ENCODE data around the gene SLC44A4.

SLC44A4 gene

DNA sequence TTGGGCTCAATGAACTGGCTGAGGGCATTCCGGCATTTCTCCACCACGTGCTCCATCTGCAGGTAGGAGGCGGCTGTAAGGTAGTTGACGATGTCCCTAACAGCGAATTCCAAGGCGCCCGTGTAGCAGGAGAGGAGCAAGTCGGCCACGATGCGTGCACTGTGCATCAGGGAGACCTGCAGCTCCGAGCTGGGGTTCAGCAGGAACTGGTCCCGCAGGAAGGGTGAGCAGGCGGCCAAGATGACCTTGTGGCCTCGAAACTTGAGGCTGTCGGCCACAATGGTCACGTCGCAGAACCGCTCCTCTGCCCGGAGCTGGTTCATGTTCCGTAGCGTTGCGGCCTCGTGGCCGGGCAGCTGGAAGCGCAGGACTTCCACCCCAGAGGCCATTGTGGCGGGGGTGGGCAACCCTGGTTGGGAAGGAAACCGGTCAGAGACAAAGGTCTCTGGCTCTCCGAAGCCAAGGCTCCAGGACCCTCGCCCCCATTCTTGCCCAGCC, 22.2 kb upstream of the SLC44A4 start:
- no peak for DNase-seq

DNA sequence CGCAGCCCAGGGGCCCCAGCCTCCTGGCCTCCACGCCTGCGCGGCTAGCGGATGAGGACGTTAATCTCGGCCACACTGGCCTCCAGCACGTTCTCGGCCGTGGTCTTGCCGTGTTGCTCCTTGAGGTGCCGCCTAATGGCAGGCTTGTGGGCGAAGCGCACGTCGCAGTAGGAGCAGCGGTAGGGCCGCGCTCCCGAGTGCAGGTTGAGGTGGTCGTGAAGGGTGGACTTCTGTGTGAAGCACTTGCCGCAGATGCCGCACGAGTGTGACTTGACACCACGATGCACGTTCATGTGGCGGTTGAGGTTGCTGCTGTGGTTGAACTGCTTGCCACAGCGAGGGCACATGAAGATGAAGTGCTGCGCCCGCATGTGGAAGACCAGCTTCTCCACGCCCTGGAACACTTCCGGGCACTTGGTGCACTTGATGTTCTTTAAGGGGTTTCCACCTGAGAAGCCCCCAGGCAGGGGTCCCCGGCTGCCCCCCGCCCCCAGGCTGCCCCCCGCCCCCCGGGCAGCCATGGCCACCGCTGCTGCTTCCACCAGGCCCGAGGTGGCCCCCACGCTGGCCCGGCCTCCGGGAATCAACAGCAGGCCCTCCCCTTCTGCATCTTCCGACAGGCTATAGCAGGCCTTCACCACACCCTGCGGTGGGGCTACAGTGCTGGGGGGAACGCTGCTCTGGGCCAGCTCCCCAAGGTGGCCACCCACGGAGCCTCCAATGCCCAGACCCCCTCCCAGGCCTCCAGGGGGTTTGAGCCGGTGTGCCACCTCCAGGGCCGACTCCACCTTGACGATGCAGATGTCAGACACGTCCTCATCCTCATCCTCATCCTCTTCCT, 21.3 kb upstream of the SLC44A4 start:
- no peak for DNase-seq

DNA sequence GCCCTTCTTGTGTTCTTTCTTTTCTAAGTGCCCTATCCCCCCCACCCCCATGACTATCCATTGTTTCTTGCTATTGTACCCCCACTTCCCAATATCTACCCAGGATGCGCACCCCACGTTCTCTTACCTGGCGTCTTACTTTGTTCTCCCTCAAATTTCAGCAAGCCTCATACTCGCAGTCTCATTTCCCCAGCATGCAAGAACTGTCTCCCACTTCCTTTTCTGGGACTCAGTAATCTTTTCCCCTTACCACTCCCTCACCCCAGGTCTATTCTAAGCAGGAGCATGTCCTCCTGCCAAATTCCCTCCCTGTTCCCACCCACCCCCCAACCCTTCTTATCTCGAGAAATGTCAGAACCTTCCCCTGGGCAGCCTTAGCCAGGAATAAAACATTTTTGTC, 20.4 kb upstream of the SLC44A4 start:
- no peak for DNase-seq

DNA sequence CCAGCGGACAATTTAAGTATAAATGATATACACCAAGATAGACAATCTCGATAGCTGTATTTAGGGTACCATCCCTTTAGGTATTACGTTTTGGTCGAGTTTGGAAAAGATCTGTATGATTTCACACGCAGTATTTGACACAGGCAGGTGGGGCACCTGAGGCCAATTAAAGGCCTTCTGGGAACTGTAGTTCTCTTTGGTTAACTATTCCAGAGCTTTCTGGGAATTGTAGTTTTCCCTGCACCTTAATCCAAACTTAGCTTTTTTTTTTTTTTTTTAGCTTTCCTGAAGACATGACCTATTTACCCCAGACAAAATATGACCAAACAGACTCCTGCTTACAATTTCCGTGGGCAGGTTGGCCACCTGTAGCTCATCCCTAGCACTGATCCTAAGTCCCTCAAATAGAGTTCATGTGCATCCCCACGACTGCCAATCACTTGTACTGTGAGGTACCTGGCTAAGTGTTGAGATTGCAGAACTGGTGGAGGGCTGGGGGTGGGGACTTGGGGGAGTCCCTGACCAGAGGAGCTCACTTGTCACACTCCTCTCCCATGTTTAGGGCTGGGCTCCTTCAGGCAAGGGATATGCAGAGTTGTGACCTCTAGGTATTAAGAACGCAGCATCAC, 19.7 kb upstream of the SLC44A4 start:
- peak; percentile 64 for DNase-seq

DNA sequence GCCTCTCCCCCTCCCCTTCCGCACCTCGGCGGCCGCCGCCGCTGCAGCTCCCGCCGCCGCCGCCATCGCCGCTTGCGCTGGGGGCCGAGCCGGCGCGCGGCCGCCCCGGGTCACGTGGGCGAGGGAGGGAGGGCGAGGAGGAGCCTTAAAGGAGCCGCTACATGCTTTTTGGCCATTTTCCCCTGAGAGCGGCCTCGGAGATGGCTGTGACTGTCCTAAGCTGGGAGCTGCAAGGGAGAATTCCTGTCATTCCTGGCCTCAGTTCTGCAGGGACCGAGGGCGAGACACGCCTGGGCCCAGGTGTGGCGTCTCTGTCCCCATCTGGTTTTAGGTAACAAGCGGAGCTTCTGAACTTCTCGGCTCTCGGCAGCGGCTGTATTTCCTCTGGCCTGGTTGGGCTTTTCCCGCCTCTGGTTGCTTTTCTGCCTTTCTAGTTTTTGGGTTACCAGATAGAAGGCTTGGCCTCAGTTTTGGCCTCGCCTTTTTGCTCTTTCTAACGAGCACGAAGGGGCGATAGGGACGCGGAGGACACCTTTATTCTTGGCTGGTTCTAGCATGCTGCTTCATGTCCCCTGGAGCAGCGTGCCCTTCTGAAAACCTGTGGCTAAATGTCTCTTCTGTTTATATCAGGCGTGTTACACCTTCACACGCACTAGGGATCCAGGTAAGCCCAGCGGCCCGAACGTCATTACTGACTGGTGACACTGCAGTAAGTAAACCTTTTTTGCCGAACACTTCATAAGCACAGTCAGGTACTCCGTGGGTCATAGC, 19.0 kb upstream of the SLC44A4 start, which contains the start of gene EHMT2:
EHMT2 (minus strand) TSS at position 87 of the 771 bp plus-strand sequence; CDS start at position 66, 21 bp downstream.
- peak; percentile 83 for DNase-seq

DNA sequence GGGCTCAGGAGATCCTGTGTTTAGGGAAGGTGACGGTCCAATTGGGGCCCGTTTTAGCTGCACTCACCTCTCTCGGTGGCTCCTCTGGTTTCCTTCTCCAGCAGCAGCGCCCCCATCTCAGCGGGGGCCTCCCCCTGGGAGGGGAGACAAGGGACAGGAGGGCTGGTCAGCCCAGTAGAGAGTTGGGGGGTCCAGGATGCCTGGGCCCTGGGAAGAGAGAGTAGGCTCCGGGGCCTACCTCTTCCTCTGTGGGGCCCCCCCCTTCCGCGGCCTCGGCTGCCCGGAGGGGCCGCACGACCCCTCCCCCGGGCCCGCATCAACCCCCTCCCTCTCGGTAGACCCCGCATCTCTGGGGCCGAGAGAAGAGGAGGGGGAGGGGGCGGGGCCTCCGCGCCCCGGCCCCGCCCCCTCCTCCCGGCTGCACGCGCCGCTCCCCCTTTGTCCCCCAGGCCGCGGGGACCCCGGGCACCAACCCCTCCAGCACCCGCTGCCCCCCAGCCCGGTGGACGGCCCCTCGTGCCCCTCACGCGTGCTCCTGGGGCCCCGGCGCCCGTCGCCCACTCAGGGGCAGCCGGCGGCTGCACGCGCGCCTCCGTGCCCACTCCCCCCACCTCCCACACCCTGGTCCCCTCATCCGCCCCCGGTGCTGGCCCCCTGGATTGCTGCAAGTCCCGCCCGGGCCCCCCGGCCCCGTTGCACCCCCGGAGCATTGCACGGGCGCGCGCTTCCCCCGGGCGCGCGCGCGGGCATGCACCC, 18.2 kb upstream of the SLC44A4 start:
- DNase-seq: no peak

DNA sequence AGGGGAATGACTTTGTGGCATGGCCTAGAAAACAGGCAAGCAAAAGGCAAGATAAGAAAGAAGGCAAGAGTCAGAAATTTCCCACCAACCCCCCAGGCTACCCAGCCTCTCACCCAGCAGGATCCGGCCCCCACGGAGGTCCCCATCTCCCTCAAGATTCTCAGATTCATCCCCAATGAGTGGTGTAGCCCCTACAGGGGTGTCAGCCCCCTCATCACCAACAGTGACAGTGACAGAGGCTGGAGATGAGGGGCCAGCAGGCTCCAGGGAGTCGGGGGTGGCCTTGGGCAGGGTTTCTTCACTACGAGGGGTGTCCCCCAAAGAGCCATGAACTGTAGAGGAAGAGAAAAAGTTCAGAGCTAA, 17.7 kb upstream of the SLC44A4 start:
- no peak for DNase-seq

DNA sequence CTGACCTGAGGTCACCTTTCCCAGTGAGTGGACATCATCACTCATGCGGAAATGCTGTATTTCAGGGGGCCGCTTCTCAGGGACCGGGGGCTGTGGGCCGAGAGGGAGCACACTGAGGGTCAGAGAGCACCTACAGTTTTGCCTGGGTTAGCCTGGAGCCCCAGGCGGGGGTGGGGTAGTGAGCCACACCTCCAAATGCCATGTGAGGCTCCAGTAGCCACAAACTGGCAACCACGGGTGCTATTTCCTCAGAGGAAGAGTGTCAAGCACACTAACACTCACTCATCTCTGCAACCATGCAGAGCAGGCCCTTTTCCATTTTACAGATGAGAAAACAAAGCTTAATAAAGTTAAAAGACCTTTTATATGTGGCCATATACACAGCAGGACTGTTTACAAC, 14.0 kb upstream of the SLC44A4 start:
- no peak for DNase-seq

DNA sequence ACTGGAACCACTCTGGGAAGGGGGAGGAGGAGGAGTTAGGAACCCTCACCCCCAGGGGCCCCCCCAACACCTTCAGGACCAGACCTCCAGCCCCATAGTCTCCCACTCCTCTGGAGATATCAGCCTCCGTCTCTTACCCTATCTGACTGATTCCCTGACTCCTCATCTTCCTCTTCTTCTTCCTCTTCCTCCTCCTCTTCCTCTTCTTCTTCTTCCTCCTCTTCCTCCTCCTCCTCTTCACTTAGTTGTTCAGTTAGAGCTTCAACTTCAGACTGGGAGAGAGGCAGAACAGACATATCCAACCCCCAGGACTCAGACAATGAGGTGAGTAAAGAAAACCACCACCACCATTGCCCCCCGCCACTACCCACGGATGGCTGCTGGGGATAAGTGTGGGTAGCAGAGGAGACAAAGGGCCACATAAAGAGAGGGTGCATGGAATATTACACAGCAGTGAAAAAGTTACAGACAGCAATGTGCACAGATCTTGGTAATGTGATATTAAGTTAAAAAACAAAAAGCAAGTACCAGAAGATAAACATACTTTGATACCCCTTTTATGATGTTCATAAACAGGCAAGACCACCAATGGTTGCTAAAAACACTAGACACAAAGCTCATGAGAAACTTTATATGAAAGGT, 10.7 kb upstream of the SLC44A4 start:
- DNase-seq: no peak

DNA sequence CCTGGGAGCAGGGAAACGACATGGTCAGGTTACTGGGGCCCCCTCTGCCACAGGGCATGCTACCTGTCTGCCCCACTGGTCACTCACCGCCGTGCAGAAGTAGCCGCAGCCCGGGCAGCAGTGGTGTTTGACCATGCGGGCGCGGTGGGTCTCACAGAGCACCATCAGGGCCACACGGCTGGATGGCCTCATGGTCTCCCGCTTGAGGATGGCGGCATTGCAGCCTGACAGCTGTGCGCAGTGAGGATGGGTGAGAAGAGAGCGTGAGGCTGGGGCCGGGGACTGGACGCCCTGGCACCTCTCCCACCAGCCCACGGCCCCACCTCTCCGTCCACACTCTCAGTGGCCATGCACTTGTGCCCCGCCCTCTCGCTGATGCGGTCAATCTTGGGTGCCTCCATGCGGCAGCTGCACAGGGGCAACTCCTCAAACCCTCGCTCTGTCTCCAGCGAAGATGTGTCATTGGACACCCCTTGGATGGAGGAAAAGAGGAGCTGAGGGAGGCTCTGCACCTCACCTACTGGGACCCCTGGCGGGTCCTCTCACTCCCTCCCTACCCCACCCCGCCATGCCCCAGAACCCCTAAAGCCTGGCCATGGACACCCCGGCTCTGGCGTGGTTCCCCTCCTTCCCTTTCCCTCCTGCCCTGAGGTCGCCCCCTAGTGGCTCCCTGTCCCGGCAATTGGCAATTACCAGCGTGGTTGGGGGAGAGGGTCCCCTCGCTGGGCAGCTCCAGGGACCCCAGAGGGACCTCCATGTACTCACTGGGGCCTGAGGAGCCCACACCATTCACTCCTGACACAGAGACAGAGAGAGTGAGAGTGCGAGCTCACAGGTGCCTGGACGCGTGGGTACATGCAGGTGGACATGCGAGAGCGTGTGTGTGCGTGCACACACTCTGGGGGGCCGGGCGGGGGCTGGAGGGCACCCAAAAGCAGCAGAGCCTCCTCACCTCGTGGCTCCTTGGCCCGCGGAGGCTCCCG, 9.8 kb upstream of the SLC44A4 start:
- peak; percentile 35 for DNase-seq

DNA sequence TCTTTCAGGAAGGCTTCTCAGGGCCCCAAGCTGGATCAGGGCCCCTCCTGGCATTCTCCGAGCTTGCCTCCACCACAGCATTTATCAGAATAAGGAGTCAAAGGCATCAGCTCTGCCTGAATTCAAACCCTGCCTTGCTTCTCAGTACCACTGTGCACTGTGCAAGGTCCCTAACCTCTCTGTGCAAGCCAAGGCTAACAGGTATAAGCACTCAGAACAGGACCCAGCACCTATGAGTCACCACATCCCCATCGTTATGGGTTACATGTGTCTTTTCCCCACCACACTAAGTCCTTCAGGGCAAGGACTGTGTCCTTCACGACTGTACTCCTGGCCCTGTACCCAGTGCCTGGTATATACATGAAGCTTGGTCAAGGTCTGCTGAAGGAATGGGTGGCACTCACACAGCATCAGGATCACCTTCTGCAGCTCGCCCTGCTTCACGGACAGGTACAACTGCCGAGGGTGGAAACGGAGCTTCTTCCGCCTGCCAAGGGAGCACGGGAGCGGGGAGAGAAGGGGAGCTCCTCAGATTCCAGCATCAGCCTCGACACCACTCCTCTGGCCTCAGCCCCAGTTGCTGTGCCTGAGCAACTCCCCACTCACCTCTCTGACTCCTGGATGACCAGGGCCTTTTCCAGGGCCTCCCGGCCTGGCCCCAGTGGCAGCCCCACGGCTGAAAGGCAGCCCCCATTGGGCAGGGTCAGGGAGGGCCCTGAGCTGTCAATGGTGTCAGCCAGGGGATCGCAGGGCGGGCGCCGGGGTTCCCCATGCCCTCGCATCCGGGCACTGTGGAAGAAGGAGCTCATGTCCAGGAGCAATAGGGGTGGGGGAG, 8.6 kb upstream of the SLC44A4 start:
- no peak for DNase-seq

DNA sequence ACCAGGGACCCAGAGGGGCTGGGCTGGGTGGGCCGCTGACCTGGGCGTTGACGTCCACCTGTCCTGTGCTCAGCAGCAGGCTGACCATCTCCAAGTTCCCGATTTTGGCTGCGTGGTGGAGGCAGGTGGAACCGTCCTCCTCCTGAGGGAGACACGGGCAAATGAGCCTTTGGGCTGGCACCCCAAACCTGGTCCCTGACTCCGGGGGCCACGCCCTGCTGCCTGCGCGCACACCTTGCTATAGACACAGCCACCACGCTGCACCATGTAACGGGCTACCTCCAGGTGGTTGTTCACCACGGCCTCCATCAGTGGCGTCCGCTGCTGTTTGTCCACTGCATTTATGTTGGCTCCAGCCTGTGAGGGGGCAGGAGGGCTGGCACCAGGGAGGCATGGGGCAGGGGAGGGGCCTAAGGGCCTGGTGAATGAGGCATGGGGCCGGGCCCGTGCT, 7.8 kb upstream of the SLC44A4 start:
- DNase-seq: no peak

DNA sequence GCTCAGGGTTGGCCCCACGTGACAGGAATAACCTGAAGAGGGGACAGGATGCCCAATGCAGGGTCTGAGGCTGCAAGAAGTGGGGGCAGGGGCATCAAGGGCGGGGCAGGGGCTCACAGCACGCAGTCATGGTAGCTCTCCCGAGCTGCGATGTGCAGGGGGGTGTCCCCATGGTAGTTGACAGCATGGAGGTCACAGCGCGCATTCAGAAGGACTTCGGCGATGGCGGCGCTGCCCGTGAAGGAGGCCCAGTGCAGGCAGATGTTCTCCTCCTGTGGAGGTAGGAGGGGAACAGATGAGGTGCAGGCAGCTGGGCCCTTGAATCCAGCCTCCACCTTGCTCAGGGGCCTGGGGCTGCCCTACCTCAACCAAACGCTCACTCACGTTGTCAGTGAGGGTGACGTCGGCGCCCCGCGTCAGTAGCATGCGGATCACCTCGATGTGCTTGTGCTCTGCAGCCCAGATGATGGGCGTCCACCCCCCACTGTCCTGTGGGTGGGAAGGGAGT, 5.8 kb upstream of the SLC44A4 start:
- DNase-seq: no peak

DNA sequence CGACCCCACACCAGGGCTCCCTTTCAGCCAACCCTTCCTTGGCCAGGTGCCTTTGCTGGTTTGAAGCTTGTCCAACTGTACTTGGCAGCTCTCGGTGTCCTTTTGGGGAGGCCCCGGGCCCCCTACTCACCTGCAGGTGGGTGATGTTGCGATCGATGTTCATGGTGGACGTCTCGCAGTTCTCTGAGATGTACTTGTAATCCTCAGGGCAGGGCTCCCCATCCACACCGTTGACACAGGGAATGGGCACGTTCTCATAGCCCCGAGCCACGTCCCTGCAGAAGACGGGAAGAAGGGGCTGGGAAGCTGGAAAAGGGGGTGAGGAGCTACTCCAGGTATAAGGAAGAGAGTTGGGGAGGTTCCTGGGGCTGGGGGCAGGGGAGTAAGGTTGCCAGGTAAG, 4.9 kb upstream of the SLC44A4 start:
- DNase-seq: no peak

DNA sequence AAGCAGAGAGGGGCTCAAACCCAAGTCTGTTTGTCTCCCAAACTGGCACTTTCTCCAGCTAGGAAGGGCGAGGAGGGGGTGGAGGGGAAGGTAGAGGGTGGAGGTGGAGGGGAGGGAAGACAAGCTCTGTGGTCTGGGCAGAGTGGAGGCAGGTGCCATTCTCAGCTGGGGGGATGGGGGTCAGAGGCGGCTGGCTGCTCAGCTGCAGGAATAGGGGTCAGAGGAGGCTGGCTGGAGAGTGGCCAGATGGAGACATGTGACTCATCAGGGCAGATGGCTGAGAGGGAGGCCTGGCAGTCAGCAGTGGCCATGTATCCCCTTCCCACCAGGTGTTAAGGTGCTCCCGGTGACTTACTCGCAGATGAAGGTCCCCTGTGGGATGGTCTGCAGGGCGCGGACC, 3.5 kb upstream of the SLC44A4 start:
- DNase-seq: no peak

DNA sequence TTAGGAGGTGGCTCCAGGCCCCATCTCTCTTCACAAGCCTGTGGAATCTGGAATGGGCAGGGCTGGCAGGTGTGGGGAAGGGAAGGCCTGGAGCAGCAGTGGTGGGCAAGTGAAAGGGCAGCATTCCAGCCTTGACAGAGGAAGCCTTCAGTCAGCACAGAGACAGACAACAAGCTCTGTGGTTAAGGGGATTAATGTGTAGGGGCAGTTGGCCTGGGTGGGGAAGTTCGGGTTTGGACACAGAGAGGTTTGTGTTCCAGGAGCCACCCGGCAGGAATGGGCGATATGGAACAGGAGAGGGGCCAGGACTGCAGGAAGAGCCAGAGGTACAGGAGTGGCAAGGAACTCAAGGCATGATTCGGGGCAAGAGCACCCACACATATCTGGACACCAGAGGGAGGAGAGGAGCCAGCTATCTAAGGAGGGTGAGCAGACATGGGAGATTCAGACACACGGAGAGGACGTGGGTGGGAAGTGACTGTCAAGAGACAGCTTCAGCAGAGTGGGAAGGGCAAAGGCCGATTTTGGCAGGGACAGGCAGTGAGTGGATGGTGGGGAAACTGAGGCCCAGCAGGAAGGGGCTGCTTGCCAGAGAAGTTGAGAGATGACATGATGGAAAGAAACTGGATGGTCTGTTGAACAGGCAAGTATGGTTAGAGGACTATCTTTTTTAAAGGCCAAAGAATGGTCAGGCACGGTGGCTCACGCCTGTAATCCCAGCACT, 2.5 kb upstream of the SLC44A4 start:
- DNase-seq: no peak

DNA sequence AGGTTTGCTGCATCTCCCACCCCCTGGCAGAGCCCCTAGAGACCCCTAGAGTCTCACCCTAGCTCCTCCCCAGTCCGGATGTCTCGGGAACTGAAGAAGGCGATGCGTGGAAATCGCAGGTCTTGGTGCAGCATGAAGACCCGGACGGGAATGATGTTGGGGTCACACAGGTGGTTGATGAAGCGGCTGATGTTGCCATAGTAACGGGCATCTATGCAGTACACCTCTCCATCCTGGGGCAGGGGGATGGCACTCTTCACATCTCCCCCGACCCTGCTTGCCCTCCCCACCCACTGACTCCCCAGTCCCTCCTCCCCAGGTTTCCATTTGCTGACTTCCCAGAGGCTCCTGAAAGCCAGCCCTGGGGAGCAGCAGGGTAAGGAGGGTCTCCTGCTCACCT, 1.8 kb upstream of the SLC44A4 start:
- no peak for DNase-seq

DNA sequence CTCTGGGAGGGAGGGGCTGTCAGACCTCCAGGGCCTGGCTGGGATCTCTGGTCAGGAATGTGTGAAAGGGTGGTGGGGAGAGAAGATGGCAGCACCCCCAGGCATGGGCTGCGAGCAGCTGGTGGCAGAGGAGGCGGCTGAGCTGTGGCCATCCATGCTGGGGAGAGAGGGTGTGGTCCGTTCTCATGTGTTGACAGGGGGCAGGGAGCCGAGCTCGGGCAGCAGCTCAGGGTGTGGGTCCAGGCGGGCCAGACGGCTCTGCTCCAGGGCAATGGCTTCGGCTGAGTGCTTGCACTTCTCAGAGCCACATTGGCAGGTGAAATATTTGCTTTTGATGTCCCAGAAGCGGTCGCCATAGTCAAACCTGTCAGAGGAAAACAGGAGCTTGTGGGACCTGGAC, 1.1 kb upstream of the SLC44A4 start:
- no peak for DNase-seq

DNA sequence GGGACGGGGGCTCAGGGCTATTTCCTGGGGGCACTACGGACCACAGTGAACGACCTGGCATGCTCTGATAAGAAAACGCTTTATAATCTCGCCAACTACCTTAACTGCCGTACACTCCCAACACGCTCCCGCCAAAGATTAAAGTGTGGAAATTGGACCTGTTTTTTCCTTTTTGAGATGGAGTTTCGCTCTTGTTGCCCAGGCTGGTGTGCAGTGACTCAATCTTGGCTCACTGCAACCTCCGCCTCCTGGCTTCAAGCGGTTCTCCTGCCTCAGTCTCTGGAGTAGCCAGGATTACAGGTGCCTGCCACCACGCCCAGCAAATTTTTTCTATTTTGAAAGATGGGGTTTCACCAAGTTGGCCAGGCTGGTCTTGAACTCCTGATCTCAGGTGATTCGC, 346 bp upstream of the SLC44A4 start:
- no peak for DNase-seq
